ENCODE results near the gene MYO3B.

Gene MYO3B

DNA sequence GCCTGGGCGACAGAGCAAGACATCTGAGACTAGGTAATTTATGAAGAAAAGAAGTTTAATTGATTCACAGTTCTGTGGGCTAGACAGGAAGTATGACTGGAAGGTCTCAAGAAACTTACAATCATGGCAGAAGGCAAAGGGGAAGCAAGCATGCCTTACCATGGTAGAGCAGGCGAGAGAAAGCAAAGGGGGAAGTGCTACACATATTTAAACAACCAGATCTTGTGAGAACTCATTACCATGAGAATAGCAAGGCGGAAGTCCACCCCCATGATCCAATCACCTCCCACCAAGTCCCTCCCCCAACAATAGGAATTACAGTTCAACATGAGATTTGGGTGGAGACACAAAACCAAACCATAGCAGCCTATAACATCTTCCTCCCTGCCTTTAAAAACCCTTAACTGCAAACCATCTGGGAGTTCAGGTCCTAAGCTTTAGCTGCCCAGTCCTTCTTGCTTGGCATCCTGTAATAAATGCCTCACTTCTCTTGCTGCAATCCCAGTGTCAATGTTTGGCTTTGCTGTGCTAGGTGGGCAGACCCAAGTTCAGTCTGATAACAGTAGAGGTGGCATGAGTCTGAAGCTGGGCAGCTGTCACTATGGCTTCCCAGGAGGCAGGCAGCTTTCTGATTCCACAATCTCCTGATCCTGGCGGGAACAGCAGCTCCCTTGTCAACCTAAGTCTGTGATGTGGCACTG is 526.0 kb downstream of the MYO3B start:
- no peak overlapping the region for H3K27ac ChIP-seq
- TF ChIP-seq, protein P1, sequence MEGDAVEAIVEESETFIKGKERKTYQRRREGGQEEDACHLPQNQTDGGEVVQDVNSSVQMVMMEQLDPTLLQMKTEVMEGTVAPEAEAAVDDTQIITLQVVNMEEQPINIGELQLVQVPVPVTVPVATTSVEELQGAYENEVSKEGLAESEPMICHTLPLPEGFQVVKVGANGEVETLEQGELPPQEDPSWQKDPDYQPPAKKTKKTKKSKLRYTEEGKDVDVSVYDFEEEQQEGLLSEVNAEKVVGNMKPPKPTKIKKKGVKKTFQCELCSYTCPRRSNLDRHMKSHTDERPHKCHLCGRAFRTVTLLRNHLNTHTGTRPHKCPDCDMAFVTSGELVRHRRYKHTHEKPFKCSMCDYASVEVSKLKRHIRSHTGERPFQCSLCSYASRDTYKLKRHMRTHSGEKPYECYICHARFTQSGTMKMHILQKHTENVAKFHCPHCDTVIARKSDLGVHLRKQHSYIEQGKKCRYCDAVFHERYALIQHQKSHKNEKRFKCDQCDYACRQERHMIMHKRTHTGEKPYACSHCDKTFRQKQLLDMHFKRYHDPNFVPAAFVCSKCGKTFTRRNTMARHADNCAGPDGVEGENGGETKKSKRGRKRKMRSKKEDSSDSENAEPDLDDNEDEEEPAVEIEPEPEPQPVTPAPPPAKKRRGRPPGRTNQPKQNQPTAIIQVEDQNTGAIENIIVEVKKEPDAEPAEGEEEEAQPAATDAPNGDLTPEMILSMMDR (conservative IDR thresholded peaks at IDR 0.05) = no peak
- no peak for TF ChIP-seq ZFX (IDR thresholded peaks at IDR 0.05)
